ENCODE results near the gene CNOT11. TPM values are rescaled to one million over a fixed set of nuclear protein-coding genes. Genes with fewer than 3 reads are reported as not detected.
"Not testable (repeated sequence)": the region's sequence is repeated elsewhere in the genome, so short reads cannot be mapped to it uniquely, and the experiment has no call there.

Gene CNOT11
- total RNA-seq, 1 experiment from 2014 or later: 64.9 TPM

DNA sequence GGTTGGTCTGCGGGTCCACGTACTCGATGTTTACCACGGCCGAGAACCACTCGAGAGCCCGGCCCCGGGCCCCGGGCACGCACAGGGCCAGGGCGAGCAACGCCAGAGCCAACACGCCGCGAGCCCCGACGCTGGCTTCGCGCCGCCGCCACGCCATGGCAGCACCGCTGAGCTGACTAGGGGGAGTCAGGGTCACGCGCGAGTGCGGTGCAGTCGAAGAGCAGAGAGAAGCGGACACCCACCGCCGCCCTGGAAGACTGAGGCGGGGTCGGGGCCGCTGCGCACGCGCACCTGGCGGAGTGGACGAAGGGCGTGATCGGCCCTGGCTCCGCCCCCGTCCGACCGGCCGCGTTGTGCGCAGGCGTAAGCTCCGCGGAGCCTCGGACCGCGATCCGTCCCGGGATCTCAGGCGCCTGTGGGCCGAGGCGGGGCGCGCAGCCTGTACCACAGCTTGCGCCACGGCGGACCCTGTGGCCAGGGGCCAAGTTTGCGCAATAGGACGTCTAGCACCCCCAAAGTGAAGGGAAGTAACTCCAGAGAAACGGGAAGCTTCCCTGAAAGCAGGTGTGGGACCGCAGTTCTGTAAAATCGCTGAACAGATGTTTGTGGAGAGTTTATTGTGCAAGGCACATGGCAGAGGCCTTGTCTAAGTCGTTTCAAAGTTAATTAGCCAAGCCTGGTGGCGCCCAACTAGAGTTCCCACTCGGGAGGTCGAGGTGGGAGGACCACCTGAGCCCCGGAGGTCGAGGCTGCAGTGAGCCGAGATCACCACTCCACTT lies 55.9 kb downstream of the CNOT11 start, which contains the start of gene RNF149:
Gene RNF149 (minus strand): TSS at position 270 of the 779 bp plus-strand sequence. CDS start 113 bp downstream, at position 157.
- DNase-seq (ENCODE audit: low spot score): peak; percentile 93

DNA sequence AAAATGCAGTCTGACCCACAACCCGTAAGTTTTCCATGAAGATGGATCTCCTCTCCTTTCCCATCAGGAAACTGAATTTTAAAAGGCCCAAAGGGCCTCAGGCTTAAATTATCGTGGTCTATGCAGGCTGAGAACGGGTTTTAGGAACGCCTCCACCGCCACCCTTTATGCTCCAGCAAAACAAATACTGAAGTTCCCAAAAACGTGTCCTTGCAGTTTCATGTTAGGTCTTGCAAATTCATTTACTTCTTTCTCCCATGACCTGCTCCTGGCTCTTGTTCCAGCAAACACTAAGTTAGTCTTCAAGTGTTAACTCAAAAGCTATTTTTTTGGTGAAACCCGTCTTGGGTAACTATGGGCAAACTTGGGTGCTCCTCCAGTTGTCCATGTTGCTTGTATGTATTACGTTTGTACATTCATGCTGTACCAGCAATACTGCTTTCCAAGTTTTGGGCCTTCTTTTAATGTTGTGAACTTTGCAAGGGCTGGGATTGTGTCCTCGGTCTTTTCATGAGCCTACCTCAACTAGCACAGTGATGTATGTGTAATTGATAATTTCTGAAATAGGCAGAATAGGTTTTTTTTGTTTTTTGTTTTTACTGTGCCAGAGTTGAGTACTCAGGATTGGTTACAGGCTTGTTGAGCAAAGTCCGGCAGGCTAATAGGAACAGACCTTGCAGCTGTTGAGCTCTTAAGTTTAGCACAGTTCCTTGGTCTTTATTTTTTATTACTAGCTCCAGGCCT lies 57.6 kb downstream of the CNOT11 start:
- DNase-seq (ENCODE audit: low spot score): no peak

DNA sequence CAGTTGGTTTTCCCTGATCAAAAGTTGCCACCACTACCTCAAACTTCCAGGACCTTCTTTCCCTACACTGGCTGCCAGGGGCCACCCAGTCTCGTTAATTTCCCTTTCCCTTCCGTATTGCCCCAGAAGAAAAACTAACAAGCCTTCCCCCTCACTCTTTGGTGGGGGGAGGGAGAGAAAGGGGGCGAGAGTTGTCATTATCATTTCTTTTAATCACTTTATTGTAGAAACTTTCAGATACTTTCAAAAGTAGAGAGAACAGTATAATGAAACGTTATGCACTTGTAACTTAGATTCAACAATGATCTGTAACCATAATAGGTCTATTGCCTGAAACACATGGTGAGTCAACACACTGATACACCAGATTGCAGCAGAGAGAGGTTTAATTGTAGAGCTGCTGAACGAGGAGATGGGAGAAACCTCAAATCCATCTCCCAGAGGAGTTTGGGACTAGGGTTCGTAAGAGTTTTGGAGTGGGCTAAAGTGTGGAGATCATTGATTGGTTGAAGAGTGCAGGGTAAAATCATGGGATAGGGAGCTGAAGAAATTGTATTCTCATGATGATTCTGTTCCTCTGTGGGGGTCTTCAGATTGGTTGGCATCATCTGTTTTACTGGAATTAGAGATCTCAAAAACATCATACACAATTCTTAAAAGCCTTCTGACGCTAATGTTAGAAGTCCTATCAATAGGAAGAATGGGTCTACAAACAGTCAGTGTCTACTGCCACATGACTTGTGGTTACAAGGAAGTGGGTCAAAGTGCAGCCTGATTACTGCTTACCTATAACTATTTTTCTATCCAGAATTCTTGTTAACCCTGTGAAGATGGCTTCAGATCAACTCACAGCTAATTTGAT lies 58.4 kb downstream of the CNOT11 start:
- peak; percentile 34 for DNase-seq (ENCODE audit: low spot score)

DNA sequence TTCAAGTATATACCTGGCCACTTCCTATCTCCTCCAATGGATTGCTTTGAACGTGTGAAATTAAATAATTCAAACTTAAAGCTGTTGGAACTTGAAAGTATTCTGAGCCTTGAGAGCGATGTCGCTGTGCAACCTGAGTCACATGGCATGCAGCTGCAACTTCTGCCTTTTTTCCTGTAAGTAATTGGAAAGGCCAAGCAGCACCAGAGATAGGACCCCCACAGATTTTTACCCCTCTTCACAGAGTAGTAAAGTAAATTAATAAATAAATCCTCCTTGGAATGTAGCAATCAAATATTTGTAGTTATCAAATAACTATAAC lies 59.0 kb downstream of the CNOT11 start:
- DNase-seq (ENCODE audit: low spot score): no peak

DNA sequence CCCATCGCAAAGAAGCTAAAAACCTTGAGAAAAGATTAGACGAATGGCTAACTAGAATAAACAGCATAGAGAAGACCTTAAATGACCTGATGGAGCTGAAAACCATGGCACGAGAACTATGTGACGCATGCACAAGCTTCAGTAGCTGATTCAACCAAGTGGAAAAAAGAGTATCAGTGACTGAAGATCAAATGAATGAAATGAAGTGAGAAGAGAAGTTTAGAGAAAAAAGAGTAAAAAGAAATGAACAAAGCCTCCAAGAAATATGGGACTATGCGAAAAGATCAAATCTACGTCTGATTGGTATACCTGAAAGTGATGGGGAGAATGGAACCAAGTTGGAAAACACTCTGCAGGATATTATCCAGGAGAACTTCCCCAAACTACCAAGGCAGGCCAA lies 63.9 kb downstream of the CNOT11 start:
- DNase-seq (ENCODE audit: low spot score): not testable (repeated sequence)

Small RNA genes within 50 kb of the gene (small RNA-seq; reads per million reads assigned to genes)
- gene MIR5696: not detected
- 28.5 reads per million, percentile 93 among the genes with 10 or more reads in this experiment for gene SNORD89

Other genes with a start within 250 kb of the CNOT11 start
- gene TBC1D8, start 101.5 kb upstream of the CNOT11 start, total RNA-seq (2014; rRNA removed; shearing (Covaris generic)): 30.3 and 33.4 TPM in 2 replicates
- 51.2 and 53.8 TPM in 2 replicates for gene RNF149, start 55.8 kb downstream of the CNOT11 start, total RNA-seq (2014; rRNA removed; shearing (Covaris generic))
- gene CREG2, start 134.6 kb downstream of the CNOT11 start, total RNA-seq (2014; rRNA removed; shearing (Covaris generic)): not detected in 2 replicates
- gene RFX8, start 222.2 kb downstream of the CNOT11 start, total RNA-seq (2014; rRNA removed; shearing (Covaris generic)): not detected in 2 replicates